GM11168 (cell line): Measurements from ENCODE around the gene AMT.
"Not testable (repeated sequence)": the region's sequence is repeated elsewhere in the genome, so short reads cannot be mapped to it uniquely, and the experiment has no call there.

Source experiments
- in situ Hi-C: fragments of 300-500 bp; cut with MboI; formaldehyde crosslinking; loops from one replicate; pipeline ENCODE4 v1.12.0; 2022; ENCODE audit warnings: low sequenced_read_pairs; ENCODE audit not compliant: unreplicated experiment

Gene AMT

GRCh38 chr3:49399461-49399860, 22.8 kb downstream of the AMT start:
- in situ Hi-C loops: no loop called here

GRCh38 chr3:49397470-49397869, 24.8 kb downstream of the AMT start:
- in situ Hi-C loops: no loop called here

- in situ Hi-C loops: not testable (repeated sequence)
Measured at GRCh38 chr3:49391310-49391709, 31.0 kb downstream of the AMT start.

GRCh38 chr3:49389297-49389696, 33.0 kb downstream of the AMT start:
- in situ Hi-C loops: no loop called here

- in situ Hi-C loops: no loop called here
Measured at GRCh38 chr3:49388289-49388820, 33.9 kb downstream of the AMT start.

GRCh38 chr3:49387721-49388120, 34.6 kb downstream of the AMT start:
- in situ Hi-C loops: no loop called here

- in situ Hi-C loops: no loop called here
Measured at GRCh38 chr3:49386056-49386756, 36.1 kb downstream of the AMT start.

- in situ Hi-C loops: no loop called here
Measured at GRCh38 chr3:49385617-49386016, 36.7 kb downstream of the AMT start.

GRCh38 chr3:49383387-49383786, 38.9 kb downstream of the AMT start:
- in situ Hi-C loops: no loop called here

GRCh38 chr3:49378249-49378895, 43.9 kb downstream of the AMT start:
- in situ Hi-C loops: no loop called here

- in situ Hi-C loops: no loop called here
Measured at GRCh38 chr3:49377483-49377882, 44.8 kb downstream of the AMT start.

GRCh38 chr3:49371946-49372345, 50.3 kb downstream of the AMT start:
- in situ Hi-C loops: no loop called here

- in situ Hi-C loops: no loop called here
Measured at GRCh38 chr3:49370585-49371290, 51.5 kb downstream of the AMT start.
